ENCODE results near the gene RDX. TPM values are rescaled to one million over a fixed set of nuclear protein-coding genes. Genes with fewer than 3 reads are reported as not detected.
A peak's percentile ranks its signal among the peaks of the same experiment; 100 is the strongest.

RDX gene
- total RNA-seq, 1 experiment from 2014 or later, result 86.6 TPM

GRCh38 chr11:110174645-110175310 lies 121.6 kb downstream of the RDX start:
- TF ChIP-seq CTCF (conservative IDR thresholded peaks at IDR 0.05), result no peak

More at GRCh38 chr11:110174645-110175310, 121.6 kb downstream of the RDX start:
- no peaks in the 10 kb centered on the region for H3K23me2 ChIP-seq (ENCODE audit: insufficient read length, low read depth, low read length, poor library complexity, severe bottlenecking)
- no peak overlapping the region for H2BK20ac ChIP-seq (ENCODE audit: low read depth, low read length, poor library complexity, severe bottlenecking)
- no peaks in the 10 kb centered on the region for H3K27me3 ChIP-seq (ENCODE audit: insufficient read depth, low read length)
- no peak overlapping the region for H2BK12ac ChIP-seq (ENCODE audit: insufficient read length, low read depth, low read length)
- no peak overlapping the region for H2AFZ ChIP-seq (ENCODE audit: low read length)
- no peaks in the 10 kb centered on the region for H4K20me1 ChIP-seq (ENCODE audit: control insufficient read depth, insufficient read depth, insufficient read length)
- H4K8ac ChIP-seq (replicated peaks; ENCODE audit: insufficient read length, low read depth, low read length), result no peak overlapping the region
- Mint-ChIP-seq H3K36me3 (ENCODE audit: insufficient read depth in 1 of 3, low read depth in 3 of 3) (no peaks in the 10 kb centered on the region; a peak in 1 of 7 replicates), H3K27ac (peak overlapping the region in 1 of 3 experiments; percentile 85; a peak in 3 of 7 replicates), H3K27me3 (ENCODE audit: low read depth) (peaks cover 3% of the 10 kb centered on the region; the same call in 1 of the 2 replicates), H3K9me3 (no peaks in the 10 kb centered on the region), H3K4me1 (peaks cover 52% of the 10 kb centered on the region in 2 experiments), H3K4me3 (peak overlapping the region; percentile 29 to 50; a peak in 4 of 5 replicates)
- no peak for DNase-seq
- H3K79me1 ChIP-seq (ENCODE audit: insufficient read depth, low read depth, low read length, poor library complexity, severe bottlenecking), result no peaks in the 10 kb centered on the region
- H2BK15ac ChIP-seq (ENCODE audit: low read depth, low read length), result no peak overlapping the region
- no peak overlapping the region for H3K56ac ChIP-seq (ENCODE audit: insufficient read length, low read depth, low read length)
- no CpG with 5 or more reads among the region's 6 CpGs for WGBS (ENCODE audit: extremely low coverage, insufficient read length, low lambda C conversion rate)
- H2BK120ac ChIP-seq (ENCODE audit: low read depth, low read length, poor library complexity, severe bottlenecking), result no peak overlapping the region
- H3K4me1 ChIP-seq (ENCODE audit: insufficient read depth, low read length), result peaks cover 19% of the 10 kb centered on the region; the same call in 1 of the 2 replicates
- no peak overlapping the region for H4K5ac ChIP-seq (ENCODE audit: insufficient read length, low read depth, low read length)
- H3K9me3 ChIP-seq (ENCODE audit: control insufficient read depth, low read depth, low read length), result no peaks in the 10 kb centered on the region
- no peak overlapping the region for H2AK5ac ChIP-seq (ENCODE audit: insufficient read length, low read length)
- no peak overlapping the region for H4K91ac ChIP-seq (ENCODE audit: insufficient read length, low read depth, low read length)
- H3K9ac ChIP-seq (ENCODE audit: extremely low read depth, insufficient read length, low read length), result no peak overlapping the region
- no peak overlapping the region for H3K4ac ChIP-seq (ENCODE audit: low read depth, low read length)
- H3K14ac ChIP-seq (ENCODE audit: insufficient read depth, low read length), result no peak overlapping the region
- H3T11ph ChIP-seq (ENCODE audit: low read length), result no peak overlapping the region
- H3K27ac ChIP-seq (ENCODE audit: insufficient read length, low read depth, low read length), result no peak overlapping the region
- no peak overlapping the region for H3K23ac ChIP-seq (ENCODE audit: insufficient read length, low read depth, low read length)
- peak overlapping the region; percentile 20 for H3K4me2 ChIP-seq (ENCODE audit: insufficient read depth, insufficient read length, low read length)
- no peak overlapping the region for H2BK5ac ChIP-seq (ENCODE audit: insufficient read length, low read length)
- H3K79me2 ChIP-seq (ENCODE audit: insufficient read depth, low read length), result no peaks in the 10 kb centered on the region
- H3K18ac ChIP-seq (ENCODE audit: insufficient read length, low read depth, low read length), result no peak overlapping the region

Measured in H9 (cell line).